Left ventricle myocardium inferior (tissue), 1 donor: Measurements from ENCODE around the gene TPMT. TPM values are rescaled to one million over a fixed set of nuclear protein-coding genes. Genes with fewer than 3 reads are reported as not detected.

Experiments
- DNase-seq: peaks from one replicate; pipeline ENCODE4 v3.0.0-alpha.2; 2020
- H3K27ac ChIP-seq: fragments of 200-600 bp; replicated peaks from 2 replicates; pipeline ENCODE4 v1.8.0; 2021
- H3K27me3 ChIP-seq: fragments of 200-600 bp; 2 replicates; pipeline ENCODE4 v1.8.0; 2021; ENCODE audit warnings: low read depth
- H3K36me3 ChIP-seq: fragments of 200-600 bp; 2 replicates; pipeline ENCODE4 v1.8.0; 2021
- H3K4me1 ChIP-seq: fragments of 200-600 bp; 2 replicates; pipeline ENCODE4 v1.8.0; 2021
- H3K4me3 ChIP-seq: fragments of 200-600 bp; 2 replicates; pipeline ENCODE4 v1.8.0; 2021; ENCODE audit warnings: mild to moderate bottlenecking, moderate library complexity
- H3K9me3 ChIP-seq: fragments of 200-600 bp; replicated peaks from 2 replicates; pipeline ENCODE4 v1.8.0; 2021
- intact Hi-C: fragments of 100-400 bp; cut with micrococcal nuclease; formaldehyde crosslinking; loops from one replicate; pipeline ENCODE4 v1.11.0; 2022
- total RNA-seq: library from RNA; stranded (reverse); fragmentation: NEBNext Ultra II Directional; extraction: Animal tissue kit (Norgen Biotek cat#: 25700); gene quantifications from one replicate; pipeline ENCODE4 v1.2.1, GENCODE V29; 2021
- TF ChIP-seq, protein P1 (sequence below): fragments of 200-600 bp; IDR thresholded peaks from 2 replicates; pipeline ENCODE4 v1.8.0; 2021; ENCODE audit warnings: antibody characterized with exemption, mild to moderate bottlenecking, borderline replicate concordance
- donor health status: DM: no; HTN: yes; CAD: no; lungs with severe emphysema.

TPMT gene
- total RNA-seq, 1 donor from 2014 or later, result 14.1 TPM

DNA sequence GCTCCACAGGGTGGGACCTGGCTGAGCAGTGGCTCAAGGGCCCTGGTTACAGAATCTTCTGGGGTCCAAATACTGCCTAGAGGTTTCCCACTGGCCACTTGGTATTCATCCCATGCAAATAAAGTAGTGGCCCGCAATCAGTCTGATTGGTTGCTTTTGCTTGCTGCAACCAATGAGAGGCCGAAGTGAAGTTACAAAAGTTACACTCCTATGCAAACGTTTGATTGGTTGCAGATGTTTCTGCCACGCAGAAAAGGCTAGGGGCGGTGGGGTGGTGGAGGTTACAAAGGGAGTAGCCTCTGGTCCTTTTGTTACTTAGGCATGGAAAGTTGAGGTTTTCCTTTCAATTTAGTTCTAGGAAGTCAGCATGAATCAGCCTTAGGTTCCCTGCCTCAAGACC is 28.8 kb downstream of the TPMT start:
- Histone ChIP-seq H3K4me3 (no peak overlapping the region), H3K4me1 (peaks cover 9% of the 10 kb centered on the region), H3K9me3 (no peaks in the 10 kb centered on the region), H3K36me3 (peaks cover 23% of the 10 kb centered on the region), H3K27ac (no peak overlapping the region), H3K27me3 (no peaks in the 10 kb centered on the region)
- intact Hi-C loops, result loop anchor here (10.0 kb wide), 1 partner anchor 291 kb away; no protein-coding TSS in a partner anchor
- TF ChIP-seq, protein P1, sequence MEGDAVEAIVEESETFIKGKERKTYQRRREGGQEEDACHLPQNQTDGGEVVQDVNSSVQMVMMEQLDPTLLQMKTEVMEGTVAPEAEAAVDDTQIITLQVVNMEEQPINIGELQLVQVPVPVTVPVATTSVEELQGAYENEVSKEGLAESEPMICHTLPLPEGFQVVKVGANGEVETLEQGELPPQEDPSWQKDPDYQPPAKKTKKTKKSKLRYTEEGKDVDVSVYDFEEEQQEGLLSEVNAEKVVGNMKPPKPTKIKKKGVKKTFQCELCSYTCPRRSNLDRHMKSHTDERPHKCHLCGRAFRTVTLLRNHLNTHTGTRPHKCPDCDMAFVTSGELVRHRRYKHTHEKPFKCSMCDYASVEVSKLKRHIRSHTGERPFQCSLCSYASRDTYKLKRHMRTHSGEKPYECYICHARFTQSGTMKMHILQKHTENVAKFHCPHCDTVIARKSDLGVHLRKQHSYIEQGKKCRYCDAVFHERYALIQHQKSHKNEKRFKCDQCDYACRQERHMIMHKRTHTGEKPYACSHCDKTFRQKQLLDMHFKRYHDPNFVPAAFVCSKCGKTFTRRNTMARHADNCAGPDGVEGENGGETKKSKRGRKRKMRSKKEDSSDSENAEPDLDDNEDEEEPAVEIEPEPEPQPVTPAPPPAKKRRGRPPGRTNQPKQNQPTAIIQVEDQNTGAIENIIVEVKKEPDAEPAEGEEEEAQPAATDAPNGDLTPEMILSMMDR, result no peak
- DNase-seq, result no peak

DNA sequence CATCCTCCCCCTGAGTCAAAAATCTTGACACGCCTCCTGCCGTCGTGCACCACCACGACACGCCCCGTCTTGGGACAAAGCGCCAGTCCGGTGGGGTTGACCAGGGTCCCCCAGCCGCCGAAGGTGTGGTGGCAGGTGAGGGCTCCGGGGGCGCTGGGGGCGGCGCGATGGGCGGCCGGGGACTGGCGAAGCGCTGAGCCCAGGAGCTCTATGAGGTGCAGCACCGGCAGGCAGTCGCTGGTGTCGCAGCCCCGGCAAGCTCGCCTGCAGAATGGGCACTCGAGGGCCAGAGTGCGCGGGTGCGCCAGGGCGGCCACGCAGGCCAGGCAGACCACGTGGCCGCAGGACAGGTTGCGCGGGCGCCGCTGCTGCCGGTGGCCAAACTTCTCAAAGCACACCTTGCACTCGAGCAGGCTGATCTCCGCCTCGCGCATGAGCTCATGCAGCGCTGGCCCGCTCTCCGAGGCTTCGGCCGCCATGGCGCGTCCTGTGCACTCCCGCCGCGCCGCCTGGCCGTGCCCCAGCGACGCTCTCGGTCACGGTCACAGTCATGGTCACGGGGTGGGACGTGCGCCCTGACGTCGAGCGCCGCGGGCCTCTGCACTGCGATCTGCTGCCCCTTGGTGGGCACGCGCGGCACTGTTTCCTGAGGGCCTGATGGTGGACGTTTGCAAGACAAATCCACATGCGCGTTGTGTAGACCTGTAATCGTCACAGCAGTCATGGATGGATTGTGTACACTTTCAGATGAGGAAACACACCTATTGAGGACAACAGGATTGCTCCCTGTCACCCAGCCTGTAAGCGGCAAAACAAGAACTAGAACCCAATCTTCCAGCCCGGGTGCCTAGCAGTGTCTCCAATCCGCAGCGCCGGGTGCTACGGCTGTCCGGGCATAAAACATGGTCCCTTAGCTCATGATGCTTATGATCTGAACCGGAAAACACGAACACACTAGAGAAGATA is 32.5 kb downstream of the TPMT start, which contains the start of gene NHLRC1:
TSS of gene NHLRC1 (minus strand) at position 550 of the 966 bp plus-strand sequence. CDS start at position 479, 71 bp downstream.
- Histone ChIP-seq H3K27ac (peak within 1 kb of the TSS; percentile 34), H3K4me1 (peaks cover 9% of the 10 kb centered on the region), H3K9me3 (no peaks in the 10 kb centered on the region), H3K36me3 (no peaks in the 10 kb centered on the region), H3K4me3 (peak within 1 kb of the TSS; percentile 68), H3K27me3 (no peaks in the 10 kb centered on the region)
- intact Hi-C loops, result loop anchor here (10.0 kb wide), 1 partner anchor 288 kb away; no protein-coding TSS in a partner anchor
- peak; percentile 90 for DNase-seq
- TF ChIP-seq, protein P1, result peak; percentile 96

DNA sequence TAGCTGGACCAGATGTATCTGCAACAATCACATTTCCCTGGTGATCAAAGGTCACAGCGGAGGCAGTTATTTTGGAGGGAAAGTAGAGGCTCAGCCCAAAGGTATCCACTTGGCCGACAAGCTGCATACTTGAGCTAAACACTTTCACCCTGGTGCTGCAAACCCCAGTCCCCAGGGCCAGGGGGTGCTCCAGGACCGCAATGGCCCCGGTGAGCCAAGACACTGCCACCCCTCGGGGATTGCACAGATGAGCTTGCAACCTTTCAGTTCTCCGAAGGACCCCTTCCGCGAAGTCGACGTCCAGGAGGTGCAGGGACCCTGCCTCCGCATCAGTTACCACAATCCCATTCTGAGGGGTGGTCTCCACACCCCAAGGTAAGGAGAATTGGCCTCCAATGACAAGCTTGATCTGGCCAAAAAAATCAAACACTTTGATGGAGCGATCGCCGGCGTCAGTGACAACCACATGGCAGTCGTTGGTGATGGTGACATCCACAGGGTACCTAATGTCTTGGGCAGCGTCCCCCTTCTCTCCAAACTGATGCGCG is 33.2 kb downstream of the TPMT start:
- no peaks in the 10 kb centered on the region for H3K9me3 ChIP-seq
- no peaks in the 10 kb centered on the region for H3K27me3 ChIP-seq
- no peaks in the 10 kb centered on the region for H3K36me3 ChIP-seq
- intact Hi-C loops, result loop anchor here (10.0 kb wide), 1 partner anchor 287 kb away; no protein-coding TSS in a partner anchor
- TF ChIP-seq, protein P1, result no peak
- H3K4me1 ChIP-seq, result peaks cover 9% of the 10 kb centered on the region
- H3K4me3 ChIP-seq, result peak overlapping the region; percentile 68
- H3K27ac ChIP-seq, result no peak overlapping the region
- DNase-seq, result no peak

DNA sequence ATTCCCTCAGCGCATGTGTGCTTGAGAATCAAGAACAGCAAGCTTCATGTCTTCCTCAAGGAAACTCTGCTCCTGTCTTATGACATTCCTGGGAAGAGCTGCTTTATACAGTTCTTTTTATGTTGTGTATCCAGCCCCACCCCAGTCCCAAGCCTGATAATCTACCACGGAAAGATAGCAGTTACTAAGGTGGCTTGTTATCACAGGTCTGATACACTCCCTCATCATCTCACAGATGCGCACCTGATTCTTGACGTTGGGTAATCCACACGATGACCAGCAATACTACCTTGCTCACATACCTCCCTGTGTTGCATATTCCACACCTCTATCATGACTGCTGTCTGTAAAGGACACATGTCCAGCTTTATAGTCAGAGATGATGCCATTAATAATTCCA is 35.6 kb downstream of the TPMT start:
- H3K9me3 ChIP-seq, result no peaks in the 10 kb centered on the region
- no peaks in the 10 kb centered on the region for H3K36me3 ChIP-seq
- TF ChIP-seq, protein P1, result no peak
- no peak overlapping the region for H3K27ac ChIP-seq
- intact Hi-C loops, result no loop called here
- DNase-seq, result no peak
- H3K4me3 ChIP-seq, result no peak overlapping the region
- H3K27me3 ChIP-seq, result no peaks in the 10 kb centered on the region
- H3K4me1 ChIP-seq, result peaks cover 9% of the 10 kb centered on the region

DNA sequence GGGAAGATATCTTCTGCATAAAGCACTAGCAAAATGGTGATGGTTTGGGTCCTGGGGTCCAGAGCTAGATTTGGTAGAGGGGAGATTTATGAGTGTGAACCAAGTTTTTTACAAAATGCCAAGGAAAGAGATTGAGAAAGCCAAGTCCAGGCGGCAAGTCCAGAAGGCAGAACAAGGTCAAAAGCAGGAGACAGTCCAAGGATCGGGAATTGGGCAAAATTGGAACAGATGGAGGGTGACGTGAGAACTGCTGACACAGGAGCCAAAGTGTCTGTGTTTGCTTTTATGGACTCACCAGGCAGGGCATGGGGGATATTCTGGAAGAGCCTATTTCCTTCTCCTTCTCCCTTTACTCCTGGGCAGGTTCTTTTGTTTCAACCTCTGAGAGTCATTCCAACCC is 36.5 kb downstream of the TPMT start:
- H3K4me3 ChIP-seq, result no peak overlapping the region
- no peaks in the 10 kb centered on the region for H3K9me3 ChIP-seq
- H3K36me3 ChIP-seq, result no peaks in the 10 kb centered on the region
- TF ChIP-seq, protein P1, result no peak
- intact Hi-C loops, result no loop called here
- H3K27ac ChIP-seq, result no peak overlapping the region
- no peaks in the 10 kb centered on the region for H3K27me3 ChIP-seq
- DNase-seq, result no peak
- H3K4me1 ChIP-seq, result peaks cover 9% of the 10 kb centered on the region
